ENCODE results near the gene CASKIN2.

The CASKIN2 gene

GRCh38 chr17:75515496-75516254 is at the start of gene CASKIN2:
Gene CASKIN2, minus strand, starts transcription at chr17:75515537. Its CDS starts 1,733 bp downstream, at chr17:75513804.
- DNase-seq = peak; percentile 89

DNA sequence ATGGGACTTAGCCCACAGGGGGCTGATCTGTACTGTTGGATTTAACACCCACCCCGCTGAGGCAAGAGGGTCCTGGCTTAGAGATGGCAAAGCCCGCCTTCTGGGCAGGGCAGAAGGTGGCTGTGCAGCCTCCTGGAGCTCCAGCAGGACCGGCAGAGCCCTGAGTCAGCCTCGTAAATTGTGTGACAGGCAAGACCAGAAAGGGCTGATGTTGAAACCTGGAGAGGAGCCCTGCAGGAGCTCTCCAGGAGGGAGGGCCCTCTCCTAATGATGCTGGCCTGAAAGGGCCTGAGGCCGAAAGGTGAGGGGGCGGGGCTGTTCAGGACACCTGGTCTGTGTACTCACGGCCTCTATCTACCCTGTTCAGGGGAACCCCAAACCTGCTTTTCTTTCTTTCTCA is 49.7 kb upstream of the CASKIN2 start:
- no peak for DNase-seq

GRCh38 chr17:75564195-75564594 is 48.9 kb upstream of the CASKIN2 start:
- no peak for DNase-seq

GRCh38 chr17:75563063-75563758 is 47.9 kb upstream of the CASKIN2 start:
- no peak for DNase-seq

- DNase-seq = peak; percentile 38
Measured at GRCh38 chr17:75561927-75562603, 46.7 kb upstream of the CASKIN2 start.

- no peak for DNase-seq
Measured at GRCh38 chr17:75559958-75560533, 44.7 kb upstream of the CASKIN2 start.

DNA sequence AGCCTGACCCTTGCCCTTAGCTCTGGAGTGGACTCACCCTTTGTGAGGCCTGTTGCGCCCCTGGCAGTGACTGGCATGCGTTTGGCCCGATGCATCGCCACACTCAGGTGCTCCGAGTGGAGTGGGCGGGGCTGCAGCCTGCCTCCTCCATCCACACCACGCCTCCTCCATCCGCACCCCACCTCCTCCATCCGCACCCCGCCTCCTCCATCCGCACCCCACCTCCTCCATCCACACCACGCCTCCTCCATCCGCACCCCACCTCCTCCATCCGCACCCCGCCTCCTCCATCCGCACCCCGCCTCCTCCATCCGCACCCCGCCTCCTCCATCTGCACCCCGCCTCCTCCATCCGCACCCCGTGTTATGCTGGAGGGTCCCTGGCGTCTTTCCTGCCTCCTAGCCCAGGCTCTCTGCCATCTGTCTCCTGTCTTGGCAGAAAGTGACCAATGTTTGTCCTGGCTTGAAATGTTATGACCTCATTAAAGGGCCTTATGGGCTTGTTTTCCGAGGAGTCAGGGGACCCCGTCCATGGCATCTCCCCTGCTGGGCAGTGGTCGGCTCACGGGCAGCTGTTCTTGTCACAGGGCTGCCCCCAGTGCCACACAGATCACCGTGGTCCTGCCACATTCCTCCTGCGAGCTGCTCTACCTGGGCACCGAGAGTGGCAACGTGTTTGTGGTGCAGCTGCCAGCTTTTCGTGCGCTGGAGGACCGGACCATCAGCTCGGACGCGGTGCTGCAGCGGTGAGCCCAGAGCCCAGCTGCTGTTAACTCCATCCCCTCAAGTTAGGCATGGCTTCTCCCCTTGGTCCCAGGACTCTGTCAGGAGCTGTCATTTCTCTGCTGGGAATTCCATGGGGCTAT is 43.6 kb upstream of the CASKIN2 start:
- DNase-seq = no peak

- DNase-seq = no peak
Measured at GRCh38 chr17:75557852-75558665, 42.7 kb upstream of the CASKIN2 start.

GRCh38 chr17:75557075-75557851 is 41.9 kb upstream of the CASKIN2 start:
- no peak for DNase-seq

DNA sequence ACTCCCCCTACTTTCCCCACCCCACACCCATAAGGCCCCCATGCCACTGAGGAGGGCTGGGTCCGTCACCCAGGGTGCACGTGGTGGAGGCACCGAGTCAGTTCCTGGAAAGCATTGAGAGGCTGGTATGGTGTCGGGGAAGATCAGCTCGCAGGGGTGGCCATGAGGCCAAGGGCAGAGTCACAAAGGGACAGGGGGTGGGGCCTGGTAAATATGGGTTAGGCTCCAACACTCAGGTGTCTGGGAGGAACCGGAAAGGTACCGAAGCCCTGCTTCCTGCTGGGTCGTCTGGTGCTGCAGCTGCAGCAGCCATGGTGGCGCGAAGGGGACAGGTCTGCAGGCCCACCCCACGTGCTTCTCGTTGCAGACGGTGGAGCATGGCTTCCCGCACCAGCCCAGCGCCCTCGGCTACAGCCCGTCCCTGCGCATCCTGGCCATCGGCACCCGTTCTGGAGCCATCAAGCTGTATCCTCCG is 40.4 kb upstream of the CASKIN2 start:
- DNase-seq = no peak

DNA sequence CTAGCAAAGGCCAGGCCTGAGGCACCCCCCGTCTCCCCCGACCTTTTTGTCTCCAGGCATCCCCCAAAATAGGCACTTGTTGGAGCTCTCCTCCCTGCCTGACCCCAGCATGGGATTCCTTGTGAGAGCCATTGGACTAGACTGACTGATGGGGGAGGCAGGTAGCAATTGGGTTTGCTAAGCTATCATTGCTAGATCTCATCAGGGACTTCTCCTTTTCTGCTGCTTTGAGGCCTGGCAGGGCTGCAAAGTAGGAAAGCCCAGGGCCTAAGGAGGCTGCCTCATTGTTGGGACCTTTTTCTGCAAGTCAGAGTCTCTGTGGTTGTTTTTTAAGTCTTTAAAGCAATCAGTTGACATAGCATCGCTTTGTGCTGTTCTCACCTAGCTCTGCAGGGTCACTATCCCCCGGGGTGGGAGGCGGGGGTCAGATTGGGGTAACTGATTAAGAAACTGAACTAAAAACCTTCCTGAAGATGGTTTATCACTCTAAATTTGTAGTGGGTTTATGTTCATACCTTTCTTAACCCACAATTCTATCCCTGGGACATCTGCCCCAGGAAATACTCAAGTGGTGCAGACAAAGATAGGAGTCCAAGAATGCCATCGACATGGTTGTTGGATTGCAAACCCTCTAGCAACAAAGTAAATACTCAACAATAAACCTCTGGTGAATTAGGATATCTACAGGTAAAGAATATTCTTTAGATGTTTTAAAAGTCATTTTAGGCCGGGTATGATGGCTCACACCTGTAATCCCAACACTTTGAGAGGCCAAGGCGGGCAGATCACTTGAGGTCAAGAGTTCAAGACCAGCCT is 38.2 kb upstream of the CASKIN2 start:
- DNase-seq = peak; percentile 74

DNA sequence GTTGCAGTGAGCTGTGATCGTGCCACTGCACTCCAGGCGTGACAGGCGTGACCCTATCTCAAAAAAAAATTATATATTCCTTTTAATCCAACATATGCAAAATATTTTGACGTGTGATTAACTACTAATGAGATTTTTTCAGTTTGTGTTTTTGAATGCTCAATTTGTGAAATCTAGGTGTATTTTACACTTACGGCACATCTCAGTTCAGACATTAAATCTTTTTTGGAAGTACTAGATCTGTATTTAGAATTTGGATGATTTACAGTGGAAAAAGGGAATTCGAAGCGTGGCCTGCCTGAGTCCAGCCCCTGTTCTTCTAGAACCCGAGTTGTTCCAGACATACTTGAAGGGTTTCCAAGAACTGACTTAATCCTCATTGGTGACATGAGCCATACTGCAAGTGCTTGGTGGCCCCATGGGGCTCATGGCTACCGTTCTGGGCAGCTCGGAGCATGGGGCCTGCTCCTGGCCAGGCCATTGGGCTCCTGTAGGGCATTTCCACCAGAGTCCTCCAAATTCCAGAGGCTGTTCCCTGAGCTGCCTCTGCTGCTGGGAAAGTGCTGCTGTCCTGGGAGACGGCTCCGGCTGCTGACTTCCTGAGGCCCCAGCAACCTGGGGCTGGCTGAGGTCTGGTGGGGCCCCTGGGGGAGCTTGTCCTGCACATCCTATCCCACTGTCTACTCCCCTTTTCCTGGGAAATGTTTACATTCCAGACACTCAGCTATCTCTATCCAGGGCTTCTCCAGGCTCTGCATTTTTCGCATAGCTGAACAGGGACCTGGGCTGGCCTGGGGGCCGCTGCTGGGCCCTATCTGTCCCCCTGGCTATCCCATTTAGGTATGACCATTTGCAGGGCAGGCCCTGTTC is 37.3 kb upstream of the CASKIN2 start:
- no peak for DNase-seq

- DNase-seq = no peak
Measured at GRCh38 chr17:75551266-75551665, 35.9 kb upstream of the CASKIN2 start.

- no peak for DNase-seq
Measured at GRCh38 chr17:75550139-75550465, 34.8 kb upstream of the CASKIN2 start.

DNA sequence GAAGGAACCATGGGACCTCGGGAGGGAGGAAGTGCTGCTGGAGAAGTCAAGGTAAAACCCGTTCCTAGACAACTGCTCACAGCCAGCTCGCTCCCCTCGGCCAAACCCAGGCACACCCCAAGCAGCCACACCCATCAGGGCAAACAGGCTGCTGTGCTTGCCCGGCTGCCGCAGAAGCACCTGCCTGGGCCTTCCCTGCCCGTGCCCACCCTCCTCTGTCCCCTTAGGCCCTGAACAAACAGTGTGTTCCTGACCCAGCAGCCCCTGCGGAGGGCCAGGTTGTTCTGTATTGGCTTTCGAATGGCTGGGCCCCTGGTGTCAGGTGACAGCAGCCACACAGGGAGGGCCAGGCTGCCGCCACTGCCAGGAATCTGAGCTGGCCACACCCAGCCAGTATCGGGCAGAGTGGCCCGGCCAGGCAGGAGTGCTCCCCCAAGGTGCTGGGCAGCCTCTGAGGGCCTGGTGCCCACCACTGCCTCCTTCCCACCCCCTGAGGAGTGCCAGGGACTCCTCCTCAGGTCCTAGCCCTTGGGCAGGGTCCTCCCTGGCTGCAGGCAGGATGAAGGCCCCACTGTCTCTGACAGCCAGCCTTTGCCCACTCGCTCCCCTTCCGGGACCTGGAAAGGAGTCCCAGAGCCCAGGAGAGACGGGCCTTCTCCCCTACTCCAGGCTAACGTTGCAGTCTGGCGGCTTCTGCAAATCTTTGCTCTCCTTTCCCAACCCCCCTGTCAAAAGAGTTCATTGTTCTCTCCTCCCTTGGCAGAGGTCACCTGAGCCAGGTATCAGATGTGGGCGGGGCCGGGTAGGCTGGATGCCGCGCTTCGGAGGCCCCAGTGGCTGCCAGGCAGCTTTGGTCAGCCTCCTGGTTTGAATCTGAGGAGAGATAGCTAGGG is 34.2 kb upstream of the CASKIN2 start:
- DNase-seq = no peak

DNA sequence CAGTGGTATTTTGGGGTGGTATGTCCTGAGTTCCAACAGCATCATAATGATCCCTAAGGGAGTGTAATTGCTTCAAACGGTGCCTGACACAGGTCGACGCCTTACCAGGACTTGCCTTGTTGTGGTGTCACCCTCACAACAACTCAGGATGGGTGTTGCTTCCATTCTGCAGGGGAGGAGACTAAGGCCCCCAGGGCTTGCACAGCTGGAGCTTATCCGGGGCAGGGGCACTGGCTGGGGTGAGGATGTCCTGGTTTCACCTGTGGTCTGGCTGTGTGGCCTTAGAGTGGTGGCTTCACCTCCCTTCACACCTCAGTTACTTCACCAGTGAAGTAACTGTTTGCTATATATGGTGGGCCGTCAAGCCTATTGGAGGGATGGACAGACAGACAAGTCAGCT is 33.5 kb upstream of the CASKIN2 start:
- DNase-seq = no peak

- no peak for DNase-seq
Measured at GRCh38 chr17:75547091-75547490, 31.8 kb upstream of the CASKIN2 start.

DNA sequence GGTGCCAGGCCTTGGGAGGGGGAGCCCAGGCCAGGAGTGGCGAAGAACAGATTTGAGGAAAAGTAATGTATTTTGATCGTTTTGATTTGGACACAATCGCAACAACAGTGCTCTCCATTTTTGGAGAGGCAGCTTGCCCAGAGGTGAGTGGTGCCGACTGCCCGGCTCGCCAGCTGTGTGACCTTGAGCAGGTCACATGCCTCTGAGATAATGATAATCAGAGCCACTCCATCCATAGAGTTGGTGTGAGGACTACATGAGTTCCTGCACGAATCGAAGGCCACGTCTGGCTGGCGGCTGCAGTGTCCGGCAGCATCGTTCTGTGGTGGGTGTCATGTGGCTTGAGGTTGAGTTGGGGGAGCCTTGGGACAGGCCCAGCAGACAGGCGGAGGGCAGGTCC is 30.8 kb upstream of the CASKIN2 start:
- no peak for DNase-seq
